ENCODE measurements around the gene WFDC6. TPM values are rescaled to one million over a fixed set of nuclear protein-coding genes. Genes with fewer than 3 reads are reported as not detected.

The WFDC6 gene
- total RNA-seq, 1 donor from 2014 or later = not detected

Other genes starting within 250 kb of the WFDC6 start
- gene RBPJL, start 232.6 kb downstream of the WFDC6 start, total RNA-seq = not detected in 3 replicates
- 0.11 TPM in 1 of 3 replicates, not detected in the others for gene MATN4, start 231.2 kb downstream of the WFDC6 start, total RNA-seq
- gene SDC4, start 191.1 kb downstream of the WFDC6 start, total RNA-seq = 44.3 to 46.7 TPM (median 46.7 TPM) in 3 replicates
- 25.6 to 27.2 TPM (median 26.7 TPM) in 3 replicates for gene SYS1, start 176.3 kb downstream of the WFDC6 start, total RNA-seq
- 0.47 to 0.69 TPM in 2 of 3 replicates, not detected in the other for gene TP53TG5, start 161.2 kb downstream of the WFDC6 start, total RNA-seq
- 10.5 to 11.4 TPM (median 11.0 TPM) in 3 replicates for gene DBNDD2, start 131.2 kb downstream of the WFDC6 start, total RNA-seq
- gene PIGT, start 123.3 kb downstream of the WFDC6 start, total RNA-seq = 63.0 to 71.5 TPM (median 70.8 TPM) in 3 replicates
- gene WFDC2, start 69.7 kb downstream of the WFDC6 start, total RNA-seq = 57.8 to 61.9 TPM (median 61.3 TPM) in 3 replicates
- gene SPINT3, start 23.9 kb downstream of the WFDC6 start, total RNA-seq = not detected in 3 replicates
- gene EPPIN, start 7.9 kb upstream of the WFDC6 start, total RNA-seq = not detected in 3 replicates
- not detected in 3 replicates for gene WFDC8, start 39.8 kb upstream of the WFDC6 start, total RNA-seq
- gene WFDC10A, start 90.3 kb upstream of the WFDC6 start, total RNA-seq = not detected in 3 replicates
- gene WFDC9, start 91.8 kb upstream of the WFDC6 start, total RNA-seq = not detected in 3 replicates
- not detected in 3 replicates for gene WFDC11, start 130.8 kb upstream of the WFDC6 start, total RNA-seq
- not detected in 3 replicates for gene WFDC13, start 162.6 kb upstream of the WFDC6 start, total RNA-seq
- not detected in 3 replicates for gene WFDC10B, start 165.5 kb upstream of the WFDC6 start, total RNA-seq
- gene SPINT4, start 182.9 kb upstream of the WFDC6 start, total RNA-seq = not detected in 3 replicates